Fibroblast of lung (primary cell): ENCODE data around the gene ARPP19. TPM values are rescaled to one million over a fixed set of nuclear protein-coding genes. Genes with fewer than 3 reads are reported as not detected.
"Not testable (repeated sequence)": the region's sequence is repeated elsewhere in the genome, so short reads cannot be mapped to it uniquely, and the experiment has no call there.

Experiments
- DNase-seq, 2 donors: peaks; one replicate each; pipeline versions ENCODE4 v3.0.0 to v3.0.0-alpha.2; 2010; ENCODE audit warnings: low read depth in 2 of 2
- H2AFZ ChIP-seq: 2 replicates; pipeline ENCODE4 v1.5.1; 2012; ENCODE audit warnings: low read length, control low read depth, inconsistent platforms
- H3K27ac ChIP-seq: 2 replicates; pipeline ENCODE4 v1.5.1; 2011; ENCODE audit warnings: low read length, control low read depth; ENCODE audit not compliant: insufficient read depth
- H3K27me3 ChIP-seq: 2 replicates; pipeline ENCODE4 v1.5.1; 2011; ENCODE audit warnings: mild to moderate bottlenecking, low read length; ENCODE audit not compliant: control insufficient read depth, insufficient read depth
- H3K36me3 ChIP-seq: 2 replicates; pipeline ENCODE4 v1.5.1; 2011; ENCODE audit warnings: low read length; ENCODE audit not compliant: control insufficient read depth, insufficient read depth
- H3K4me1 ChIP-seq: 2 replicates; pipeline ENCODE4 v1.5.1; 2011; ENCODE audit warnings: low read length; ENCODE audit not compliant: control insufficient read depth, insufficient read depth; ENCODE audit errors: extremely low read depth
- H3K4me2 ChIP-seq: 2 replicates; pipeline ENCODE4 v1.5.1; 2011; ENCODE audit warnings: low read length, control low read depth; ENCODE audit not compliant: insufficient read depth; ENCODE audit errors: extremely low read depth
- H3K4me3 ChIP-seq, 4 experiments: fragments of 200-600 bp in 1 of 4; sonication (generic) in 1 of 4; replicated peaks in 1 of 4; 2 replicates each; pipeline ENCODE4 v1.5.1; 2011 to 2016; ENCODE audit warnings: low read length in 4 of 4, low read depth in 3 of 4, mild to moderate bottlenecking in 3 of 4, control low read depth in 2 of 4, inconsistent platforms in 1 of 4, mixed read lengths in 1 of 4; ENCODE audit not compliant: insufficient read depth in 1 of 4; ENCODE audit errors: control extremely low read depth in 1 of 4
- H3K79me2 ChIP-seq: 2 replicates; pipeline ENCODE4 v1.5.1; 2012; ENCODE audit warnings: mild to moderate bottlenecking, low read length, inconsistent platforms; ENCODE audit not compliant: control insufficient read depth, insufficient read depth
- H3K9ac ChIP-seq: 2 replicates; pipeline ENCODE4 v1.5.1; 2011; ENCODE audit warnings: mild to moderate bottlenecking, low read length, control low read depth; ENCODE audit not compliant: insufficient read depth
- H3K9me3 ChIP-seq: 2 replicates; pipeline ENCODE4 v1.5.1; 2012; ENCODE audit warnings: low read depth, low read length; ENCODE audit not compliant: control insufficient read depth, insufficient read depth
- H4K20me1 ChIP-seq: 2 replicates; pipeline ENCODE4 v1.5.1; 2011; ENCODE audit warnings: low read length; ENCODE audit not compliant: control insufficient read depth, insufficient read depth; ENCODE audit errors: extremely low read depth
- CTCF ChIP-seq, 2 donors: IDR thresholded peaks in 1 of 2; conservative IDR thresholded peaks in 1 of 2; 1 replicate in 1 of 2; 2 replicates in 1 of 2; pipeline ENCODE4 v1.5.1; 2011 to 2012; ENCODE audit warnings: low read length in 2 of 2, control low read depth in 1 of 2, inconsistent platforms in 1 of 2, low read depth in 1 of 2, mild to moderate bottlenecking in 1 of 2
- EZH2 ChIP-seq: IDR thresholded peaks from 2 replicates; pipeline ENCODE4 v1.5.1; 2012; ENCODE audit warnings: low read length, control low read depth, mild to moderate bottlenecking; ENCODE audit errors: missing control alignments
- polyA plus RNA-seq, 2 donors: library from polyadenylated mRNA; depleted of rRNA in 1 of 2; stranded (reverse) in 1 of 2; unstranded in 1 of 2; fragments of >200 nt; gene quantifications; 2 replicates each; pipeline ENCODE4 v1.2.1, GENCODE V29; 2011 to 2012; ENCODE audit warnings: missing spikeins in 1 of 2
- total RNA-seq: library from RNA; depleted of rRNA; stranded (reverse); fragments of >200 nt; gene quantifications from 2 replicates; pipeline ENCODE4 v1.2.1, GENCODE V29; 2014

The ARPP19 gene
- total and polyA plus RNA-seq, 2 donors (not counting 1 experiment from before 2014, with no cell fraction given) = 65.9 to 97.8 TPM

- Histone ChIP-seq H3K9ac (no peak overlapping the region), H3K36me3 (no peaks in the 10 kb centered on the region), H3K79me2 (peaks cover 28% of the 10 kb centered on the region), H3K27me3 (no peaks in the 10 kb centered on the region), H3K27ac (no peak overlapping the region), H2AFZ (no peak overlapping the region), H3K9me3 (no peaks in the 10 kb centered on the region), H3K4me2 (no peak overlapping the region), H3K4me1 (no peaks in the 10 kb centered on the region), H3K4me3 (no peak overlapping the region), H4K20me1 (no peaks in the 10 kb centered on the region)
- no peak for TF ChIP-seq CTCF (conservative IDR thresholded peaks at IDR 0.05 in 1 of 2, IDR thresholded peaks at IDR 0.05 in 1 of 2; ENCODE audit: low read depth in 1 of 2, low read length in 2 of 2)
- DNase-seq = no peak
Observed at GRCh38 chr15:52517014-52517413, 51.8 kb downstream of the ARPP19 start.

- Histone ChIP-seq H3K36me3 (no peaks in the 10 kb centered on the region), H2AFZ (no peak overlapping the region), H3K79me2 (peaks cover 21% of the 10 kb centered on the region), H3K4me1 (no peaks in the 10 kb centered on the region), H3K4me3 (no peak overlapping the region), H4K20me1 (no peaks in the 10 kb centered on the region), H3K27ac (no peak overlapping the region), H3K9me3 (no peaks in the 10 kb centered on the region), H3K4me2 (no peak overlapping the region), H3K27me3 (no peaks in the 10 kb centered on the region), H3K9ac (no peak overlapping the region)
- TF ChIP-seq EZH2 (no peak), CTCF (conservative IDR thresholded peaks at IDR 0.05 in 1 of 2, IDR thresholded peaks at IDR 0.05 in 1 of 2; ENCODE audit: low read depth in 1 of 2, low read length in 2 of 2) (no peak)
- no peak for DNase-seq
Observed at GRCh38 chr15:52515343-52515742, 53.5 kb downstream of the ARPP19 start.

- peaks cover 19% of the 10 kb centered on the region for H3K79me2 ChIP-seq
- no peaks in the 10 kb centered on the region for H4K20me1 ChIP-seq
- H2AFZ ChIP-seq = no peak overlapping the region
- H3K27me3 ChIP-seq = no peaks in the 10 kb centered on the region
- no peaks in the 10 kb centered on the region for H3K4me1 ChIP-seq
- H3K4me3 ChIP-seq = no peak overlapping the region
- TF ChIP-seq EZH2 (no peak), CTCF (conservative IDR thresholded peaks at IDR 0.05 in 1 of 2, IDR thresholded peaks at IDR 0.05 in 1 of 2; ENCODE audit: low read depth in 1 of 2, low read length in 2 of 2) (no peak)
- H3K36me3 ChIP-seq = no peaks in the 10 kb centered on the region
- no peak overlapping the region for H3K27ac ChIP-seq
- no peak overlapping the region for H3K9ac ChIP-seq
- DNase-seq = no peak
- H3K4me2 ChIP-seq = no peak overlapping the region
- H3K9me3 ChIP-seq = no peaks in the 10 kb centered on the region
Observed at GRCh38 chr15:52514482-52514881, 54.3 kb downstream of the ARPP19 start.

- not testable (repeated sequence) for H3K9me3 ChIP-seq, H3K27ac ChIP-seq, H3K4me1 ChIP-seq, H3K36me3 ChIP-seq, H2AFZ ChIP-seq, H3K4me2 ChIP-seq, H4K20me1 ChIP-seq, H3K4me3 ChIP-seq, DNase-seq, H3K27me3 ChIP-seq, H3K9ac ChIP-seq
- peaks cover 14% of the 10 kb centered on the region for H3K79me2 ChIP-seq
Observed at GRCh38 chr15:52512869-52513268, 56.0 kb downstream of the ARPP19 start.
